ENCODE results near the gene CUX1. TPM values are rescaled to one million over a fixed set of nuclear protein-coding genes. Genes with fewer than 3 reads are reported as not detected.
"Not testable (repeated sequence)": the region's sequence is repeated elsewhere in the genome, so short reads cannot be mapped to it uniquely, and the experiment has no call there.

The CUX1 gene
- total and polyA plus RNA-seq, 5 donors = 54.1 to 146 (median 109) TPM

DNA sequence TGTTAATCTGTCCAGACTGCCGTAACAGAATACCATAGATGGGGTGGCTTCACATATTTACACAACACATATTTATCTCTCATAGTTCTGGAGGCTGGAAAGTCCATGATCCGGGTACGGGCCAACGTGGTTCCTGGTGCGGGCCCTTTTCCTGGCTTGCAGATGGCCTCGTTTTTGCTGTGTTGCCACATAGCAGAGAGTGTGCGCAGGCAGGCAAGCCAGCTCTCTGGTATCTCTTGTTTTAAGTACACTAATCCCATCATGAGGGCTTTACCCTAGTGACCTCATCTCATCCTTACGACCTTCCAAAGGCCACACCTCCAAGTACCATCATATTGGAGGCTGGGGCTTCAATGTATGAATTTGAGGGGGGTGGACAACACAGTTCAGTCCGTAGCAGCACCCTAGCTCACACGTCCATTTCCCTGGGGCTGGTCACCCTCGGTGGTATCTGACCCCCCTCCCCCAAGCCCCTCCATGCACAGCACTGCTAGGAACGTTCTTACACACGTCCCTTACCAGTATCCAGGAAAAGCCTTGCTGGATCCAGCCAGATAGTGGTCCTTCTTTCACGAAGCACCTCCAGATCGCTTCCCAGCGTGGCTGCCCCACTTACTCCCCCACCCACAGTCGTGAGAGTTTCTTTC is 21.5 kb downstream of the CUX1 start:
- Histone ChIP-seq H3K4me3 (ENCODE audit: low read length) (no peak overlapping the region), H3K9me3 (ENCODE audit: control insufficient read depth, low read length) (no peaks in the 10 kb centered on the region), H3K4me1 (ENCODE audit: control insufficient read depth, insufficient read depth, low read length) (peaks cover 1% of the 10 kb centered on the region), H3K27me3 (ENCODE audit: control insufficient read depth, insufficient read depth) (no peaks in the 10 kb centered on the region), H3K27ac (ENCODE audit: low read length) (peak overlapping the region; percentile 30)
- intact Hi-C loops (cut with DNase I) = no loop called here
- WGBS = 65% methylated on average over 17 of the region's 17 CpGs
- no peak for DNase-seq
- ATAC-seq = peak; percentile 61 to 64

DNA sequence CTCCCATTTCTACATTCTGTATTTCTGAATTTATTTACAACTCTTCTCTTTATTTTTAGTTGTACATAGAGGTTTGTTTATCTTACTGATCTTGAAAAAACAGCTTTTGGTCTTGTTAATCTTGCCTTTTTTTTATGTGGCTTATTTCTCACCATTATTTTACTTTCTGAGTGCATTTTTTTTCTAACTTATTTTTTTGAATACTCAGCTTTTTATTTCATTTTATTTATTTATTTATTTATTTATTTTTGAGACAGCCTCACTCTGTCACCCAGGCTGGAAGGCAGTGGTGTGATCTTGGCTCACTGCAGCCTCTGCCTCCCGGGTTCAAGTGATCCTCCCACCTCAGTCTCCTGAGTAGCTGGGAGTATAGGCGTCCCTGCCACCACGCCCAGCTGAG is 23.9 kb downstream of the CUX1 start:
- 85% methylated on average over 3 of the region's 3 CpGs for WGBS
- Histone ChIP-seq H3K4me3 (ENCODE audit: low read length) (no peak overlapping the region), H3K27me3 (ENCODE audit: control insufficient read depth, insufficient read depth) (no peaks in the 10 kb centered on the region), H3K9me3 (ENCODE audit: control insufficient read depth, low read length) (no peaks in the 10 kb centered on the region), H3K27ac (ENCODE audit: low read length) (no peak overlapping the region), H3K4me1 (ENCODE audit: control insufficient read depth, insufficient read depth, low read length) (peaks cover 1% of the 10 kb centered on the region)
- no peak for DNase-seq
- intact Hi-C loops (cut with DNase I) = no loop called here
- ATAC-seq = no peak

DNA sequence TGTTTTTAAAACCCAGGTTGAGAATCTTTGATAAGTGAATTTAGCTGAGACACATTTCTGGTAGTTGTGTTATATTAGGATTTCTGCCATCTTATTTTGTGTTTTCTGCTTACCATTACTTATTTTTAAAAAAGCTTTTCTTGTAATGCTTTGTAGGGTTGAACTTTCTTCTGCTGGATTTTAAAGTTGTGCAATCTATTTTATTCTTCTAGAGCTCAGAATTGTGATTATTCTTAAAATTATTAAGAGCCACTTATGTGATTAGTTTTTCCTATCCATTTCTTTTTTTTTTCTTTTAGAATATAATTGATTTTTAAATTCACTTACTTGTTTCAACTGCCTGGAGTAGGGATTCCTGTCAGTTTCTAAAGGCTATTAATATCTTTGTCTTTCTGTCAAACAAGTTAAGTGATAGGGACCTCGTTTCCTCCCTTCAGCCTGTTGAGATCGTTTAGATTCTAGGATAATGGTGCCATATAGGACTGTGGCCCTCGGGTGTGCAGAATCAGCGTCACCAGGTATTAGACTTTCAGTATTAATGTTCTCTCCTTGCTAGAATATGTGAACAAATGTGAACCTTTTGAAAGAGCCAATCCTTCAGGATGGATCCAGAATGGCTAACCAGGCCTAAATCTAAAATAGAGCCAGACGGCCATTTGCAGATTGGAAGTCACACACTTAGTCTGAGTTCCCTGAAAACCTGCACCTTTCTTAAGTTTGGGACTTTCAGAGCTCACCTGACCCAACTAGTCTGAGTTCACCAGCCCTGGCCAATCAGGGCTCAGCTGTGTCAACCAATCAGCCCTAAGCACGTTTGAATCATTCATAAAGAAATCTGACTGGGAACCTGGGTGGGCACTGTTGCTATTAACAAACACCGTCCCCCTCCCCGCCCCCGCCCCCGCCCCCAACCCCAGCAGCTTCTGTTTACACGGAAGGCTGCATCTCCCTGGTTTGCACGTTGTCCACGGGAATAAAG is 26.2 kb downstream of the CUX1 start:
- ATAC-seq = no peak
- no peak overlapping the region for H3K27ac ChIP-seq (ENCODE audit: low read length)
- 68% methylated on average over 13 of the region's 13 CpGs for WGBS

GRCh38 chr7:101845974-101846373 is 28.5 kb downstream of the CUX1 start:
- ATAC-seq (no peak), DNase-seq (no peak)
- Histone ChIP-seq H3K9me3 (ENCODE audit: control insufficient read depth, low read length) (no peaks in the 10 kb centered on the region), H3K27ac (ENCODE audit: low read length) (no peak overlapping the region), H3K4me3 (ENCODE audit: low read length) (no peak overlapping the region), H3K27me3 (ENCODE audit: control insufficient read depth, insufficient read depth) (no peaks in the 10 kb centered on the region), H3K4me1 (ENCODE audit: control insufficient read depth, insufficient read depth, low read length) (no peaks in the 10 kb centered on the region)
- intact Hi-C loops (cut with DNase I) = no loop called here
- WGBS = 88% methylated on average over 2 of the region's 2 CpGs

More for the DNA sequence above, 26.2 kb downstream of the CUX1 start:
- no peak overlapping the region for H3K4me3 ChIP-seq (ENCODE audit: low read length)
- DNase-seq = no peak
- intact Hi-C loops (cut with DNase I) = no loop called here
- H3K4me1 ChIP-seq (ENCODE audit: control insufficient read depth, insufficient read depth, low read length) = peaks cover 1% of the 10 kb centered on the region
- no peaks in the 10 kb centered on the region for H3K9me3 ChIP-seq (ENCODE audit: control insufficient read depth, low read length)
- no peaks in the 10 kb centered on the region for H3K27me3 ChIP-seq (ENCODE audit: control insufficient read depth, insufficient read depth)

- no peaks in the 10 kb centered on the region for H3K27me3 ChIP-seq (ENCODE audit: control insufficient read depth, insufficient read depth)
- no peak overlapping the region for H3K4me3 ChIP-seq (ENCODE audit: low read length)
- H3K4me1 ChIP-seq (ENCODE audit: control insufficient read depth, insufficient read depth, low read length) = no peaks in the 10 kb centered on the region
- no peak for DNase-seq
- no peak overlapping the region for H3K27ac ChIP-seq (ENCODE audit: low read length)
- intact Hi-C loops (cut with DNase I) = no loop called here
- H3K9me3 ChIP-seq (ENCODE audit: control insufficient read depth, low read length) = no peaks in the 10 kb centered on the region
- 97% methylated on average over 11 of the region's 11 CpGs for WGBS
- ATAC-seq = no peak
Measured at GRCh38 chr7:101846800-101847538, 29.5 kb downstream of the CUX1 start.

GRCh38 chr7:101848208-101848951 is 31.0 kb downstream of the CUX1 start:
- ATAC-seq (no peak), DNase-seq (no peak)
- Histone ChIP-seq H3K9me3 (ENCODE audit: control insufficient read depth, low read length) (no peaks in the 10 kb centered on the region), H3K4me3 (ENCODE audit: low read length) (no peak overlapping the region), H3K27ac (ENCODE audit: low read length) (no peak overlapping the region), H3K4me1 (ENCODE audit: control insufficient read depth, insufficient read depth, low read length) (no peaks in the 10 kb centered on the region), H3K27me3 (ENCODE audit: control insufficient read depth, insufficient read depth) (no peaks in the 10 kb centered on the region)
- WGBS = 89% methylated on average over 8 of the region's 8 CpGs
- intact Hi-C loops (cut with DNase I) = no loop called here

- DNase-seq; H3K27ac ChIP-seq (ENCODE audit: low read length); ATAC-seq; H3K4me3 ChIP-seq (ENCODE audit: low read length); intact Hi-C loops (cut with DNase I); H3K4me1 ChIP-seq (ENCODE audit: control insufficient read depth, insufficient read depth, low read length); H3K9me3 ChIP-seq (ENCODE audit: control insufficient read depth, low read length); H3K27me3 ChIP-seq (ENCODE audit: control insufficient read depth, insufficient read depth): not testable (repeated sequence)
- WGBS = over 99% methylated on average over 2 of the region's 2 CpGs
Measured at GRCh38 chr7:101849314-101849713, 31.9 kb downstream of the CUX1 start.

DNA sequence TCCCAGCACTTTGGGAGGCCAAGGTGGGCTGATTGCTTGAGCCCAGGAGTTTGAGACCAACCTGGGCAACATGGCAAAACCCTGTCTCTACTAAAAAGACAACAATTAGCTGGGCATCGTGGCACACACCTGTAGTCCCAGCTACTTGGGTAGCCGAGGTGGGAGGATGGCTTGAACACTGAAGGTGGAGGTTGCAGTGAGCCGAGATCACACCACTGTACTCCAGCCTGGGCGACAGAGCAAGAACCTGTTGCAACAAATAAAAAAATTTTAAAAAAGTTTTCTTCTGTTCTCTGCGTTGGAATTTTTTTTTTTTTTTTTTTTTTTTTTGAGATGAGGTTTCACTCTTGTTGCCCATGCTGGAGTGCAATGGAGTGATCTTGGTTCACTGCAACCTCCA is 34.9 kb downstream of the CUX1 start:
- H3K27ac ChIP-seq (ENCODE audit: low read length); H3K4me3 ChIP-seq (ENCODE audit: low read length); H3K9me3 ChIP-seq (ENCODE audit: control insufficient read depth, low read length); intact Hi-C loops (cut with DNase I); ATAC-seq; DNase-seq; H3K27me3 ChIP-seq (ENCODE audit: control insufficient read depth, insufficient read depth); H3K4me1 ChIP-seq (ENCODE audit: control insufficient read depth, insufficient read depth, low read length): not testable (repeated sequence)
- 97% methylated on average over 5 of the region's 5 CpGs for WGBS

DNA sequence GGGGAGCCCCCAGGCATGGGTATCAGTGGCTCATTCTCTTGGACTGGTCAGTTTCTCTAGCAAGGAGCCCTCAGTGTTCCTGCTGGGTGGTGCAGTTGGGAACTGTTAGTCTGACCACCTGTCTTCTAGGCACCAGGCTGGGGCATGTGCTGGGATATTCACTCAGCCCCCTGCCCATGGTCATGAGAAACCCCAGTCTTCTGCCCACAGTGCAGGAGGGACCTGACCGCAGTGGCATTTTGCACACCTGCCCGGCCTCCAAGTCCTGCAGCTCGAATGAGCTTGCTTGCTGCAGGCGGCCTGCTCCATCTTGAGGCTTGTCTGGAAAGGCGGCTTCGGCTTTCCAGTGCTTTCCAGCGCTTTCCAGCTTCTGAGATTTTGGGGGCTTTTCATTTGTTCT is 36.3 kb downstream of the CUX1 start:
- H3K9me3 ChIP-seq (ENCODE audit: control insufficient read depth, low read length) = no peaks in the 10 kb centered on the region
- intact Hi-C loops (cut with DNase I) = no loop called here
- WGBS = 96% methylated on average over 7 of the region's 7 CpGs
- no peak for DNase-seq
- no peaks in the 10 kb centered on the region for H3K27me3 ChIP-seq (ENCODE audit: control insufficient read depth, insufficient read depth)
- no peak for ATAC-seq
- no peak overlapping the region for H3K27ac ChIP-seq (ENCODE audit: low read length)
- no peak overlapping the region for H3K4me3 ChIP-seq (ENCODE audit: low read length)
- peaks cover 5% of the 10 kb centered on the region for H3K4me1 ChIP-seq (ENCODE audit: control insufficient read depth, insufficient read depth, low read length)

DNA sequence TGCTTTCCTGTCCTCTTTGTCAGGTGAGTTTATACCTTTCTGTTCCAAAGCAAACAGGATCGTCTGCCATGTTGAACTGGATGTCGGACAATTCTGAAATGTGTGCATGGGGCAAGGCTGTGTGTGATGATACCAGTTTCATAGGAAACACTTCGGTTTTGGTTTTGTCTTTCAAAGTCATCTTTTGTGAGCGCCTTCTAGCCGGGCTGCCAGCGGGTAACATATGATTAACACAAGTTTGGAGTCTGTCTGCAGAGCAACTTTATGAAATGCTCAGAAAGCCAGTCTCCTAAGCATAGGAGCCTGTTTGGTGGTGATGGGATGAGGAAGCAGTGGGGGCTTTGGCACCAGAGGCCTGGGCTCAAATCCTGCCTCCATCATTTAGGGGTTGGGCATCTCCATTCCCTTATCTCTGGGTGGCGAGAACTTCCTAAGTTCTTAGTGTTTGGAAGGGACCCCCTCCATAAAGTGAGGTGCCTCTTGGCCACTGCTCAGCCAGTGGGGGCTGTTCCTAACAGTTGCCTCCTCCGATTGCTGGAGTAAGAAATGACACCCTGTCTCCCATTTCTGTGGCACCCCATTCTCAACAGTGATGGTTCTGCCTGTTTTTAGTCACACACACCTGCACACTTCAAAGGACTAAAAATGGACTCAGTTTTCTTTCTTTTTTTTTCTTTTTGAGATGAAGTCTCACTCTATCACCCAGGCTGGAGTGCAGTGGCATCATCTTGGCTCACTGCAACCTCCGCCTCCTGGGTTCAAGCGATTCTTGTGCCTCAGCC is 36.8 kb downstream of the CUX1 start:
- peaks cover 8% of the 10 kb centered on the region for H3K4me1 ChIP-seq (ENCODE audit: control insufficient read depth, insufficient read depth, low read length)
- H3K27me3 ChIP-seq (ENCODE audit: control insufficient read depth, insufficient read depth) = no peaks in the 10 kb centered on the region
- no peak for ATAC-seq
- intact Hi-C loops (cut with DNase I) = no loop called here
- 93% methylated on average over 10 of the region's 10 CpGs for WGBS
- H3K4me3 ChIP-seq (ENCODE audit: low read length) = no peak overlapping the region
- no peak overlapping the region for H3K27ac ChIP-seq (ENCODE audit: low read length)
- no peak for DNase-seq
- H3K9me3 ChIP-seq (ENCODE audit: control insufficient read depth, low read length) = no peaks in the 10 kb centered on the region

Measured in right cardiac atrium (tissue), 5 donors.